Stimulated activated CD8-positive, alpha-beta memory T cell treated with anti-CD3 and anti-CD28 coated beads, Interleukin-12 subunit alpha, Interleukin-12 subunit beta, amount 100 ng/mL, for 4 hours (primary cell): ENCODE measurements around the gene SLC9A9.

ENCODE experiments used
- DNase-seq: peaks from one replicate; pipeline ENCODE4 v3.0.0-alpha.2; 2020; ENCODE audit warnings: low read depth

Gene SLC9A9

DNA sequence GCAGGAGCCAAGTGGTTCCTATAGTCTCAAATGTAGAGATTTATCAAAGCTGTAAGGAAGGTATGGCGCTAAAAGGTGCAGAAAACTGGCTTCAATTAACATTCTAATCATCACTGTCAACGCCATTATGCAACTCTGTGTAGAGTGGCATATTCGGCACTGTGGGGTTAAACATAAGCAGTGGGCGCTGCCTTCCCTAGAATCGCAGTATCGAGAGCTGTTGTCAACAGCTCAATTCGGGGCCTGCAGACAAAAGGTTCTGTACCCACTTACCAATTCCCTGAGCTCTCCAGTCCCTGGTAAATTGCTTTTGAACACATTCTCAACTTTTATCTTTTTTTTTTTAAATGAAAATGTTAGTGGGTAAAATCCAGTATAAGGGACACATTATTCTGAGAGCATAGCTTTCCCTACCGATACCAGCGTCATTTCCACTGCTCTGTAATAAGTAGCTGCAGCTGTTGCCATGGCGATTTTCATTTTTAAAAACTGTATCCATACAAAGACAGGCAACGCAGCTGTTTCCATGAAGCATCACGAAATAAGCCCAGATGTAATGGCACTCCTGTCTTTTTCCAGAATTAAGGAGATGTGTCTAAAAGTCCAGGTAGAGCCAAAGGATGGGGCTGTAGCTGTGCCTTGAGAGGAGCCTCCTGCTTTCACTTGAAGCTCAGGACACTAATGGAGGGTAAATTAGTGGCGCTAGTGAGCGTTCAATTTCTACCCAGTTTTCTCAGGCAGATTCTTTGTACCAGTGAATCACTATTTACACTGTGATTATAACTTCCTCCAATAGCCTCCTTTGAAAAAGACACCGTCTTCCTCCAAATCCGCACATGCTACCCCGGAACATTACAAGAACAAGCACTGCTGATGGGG lies 250.3 kb downstream of the SLC9A9 start:
- DNase-seq = no peak

DNA sequence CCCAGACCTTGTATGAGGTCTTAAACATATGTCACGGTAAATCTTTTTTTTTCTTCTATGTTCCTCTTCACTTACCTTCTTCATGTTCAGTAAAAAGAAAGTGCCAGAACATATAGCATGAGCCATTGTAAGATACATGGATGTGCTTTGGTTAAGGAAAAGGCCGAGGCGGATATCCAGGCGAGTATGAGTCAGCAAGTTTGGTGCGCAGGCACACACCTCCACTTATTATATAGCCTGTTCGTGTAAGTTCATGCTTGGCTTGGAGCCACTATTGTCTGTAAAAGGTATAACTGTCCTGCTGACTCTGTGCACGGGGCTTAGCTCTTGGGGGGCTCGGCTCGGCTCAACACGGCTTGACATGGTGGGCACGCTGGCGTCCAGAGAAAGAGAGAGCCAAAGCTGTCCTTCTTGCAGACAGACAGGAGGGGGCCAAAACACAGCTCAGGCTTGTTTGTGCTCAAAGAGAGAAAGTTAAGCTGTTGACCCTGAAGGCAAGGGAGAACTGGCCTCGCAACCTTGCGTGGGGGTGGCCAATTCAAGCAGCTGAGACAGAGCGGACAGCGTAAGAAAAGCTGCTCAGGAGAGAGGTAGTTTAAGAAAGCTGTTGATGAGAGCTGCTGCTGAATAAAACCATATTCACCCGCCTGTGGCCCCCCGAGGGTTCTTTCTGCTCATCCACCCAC lies 251.2 kb downstream of the SLC9A9 start:
- DNase-seq = no peak

DNA sequence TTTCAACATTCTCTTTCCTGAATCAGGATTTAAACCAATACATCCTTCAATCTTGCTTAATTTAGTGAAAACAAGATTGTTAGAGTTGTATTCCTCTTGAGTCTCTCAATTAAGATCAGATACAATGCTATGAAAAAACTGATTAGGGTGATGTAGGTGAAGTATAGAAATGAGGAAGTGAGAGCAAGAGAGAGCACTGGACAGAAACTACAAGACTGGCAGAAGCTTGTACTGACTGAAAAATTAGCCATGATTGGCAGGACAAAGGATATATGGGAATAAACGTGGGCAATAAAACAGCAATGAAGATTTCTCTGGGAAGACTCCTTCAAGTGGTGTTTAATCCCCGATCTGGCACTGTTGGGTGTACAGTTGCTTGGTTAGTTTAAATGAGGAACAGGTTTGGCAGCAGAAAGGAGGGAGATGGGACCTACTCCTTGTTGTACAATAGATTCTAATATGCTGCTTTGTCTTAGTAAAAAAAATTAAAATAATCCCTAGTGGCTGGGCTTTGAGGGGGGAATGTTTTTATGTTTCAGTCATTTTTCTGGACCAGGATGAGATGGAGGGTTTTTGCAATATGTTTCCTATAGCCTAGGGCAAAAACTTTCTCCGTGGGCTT lies 252.7 kb downstream of the SLC9A9 start:
- no peak for DNase-seq

DNA sequence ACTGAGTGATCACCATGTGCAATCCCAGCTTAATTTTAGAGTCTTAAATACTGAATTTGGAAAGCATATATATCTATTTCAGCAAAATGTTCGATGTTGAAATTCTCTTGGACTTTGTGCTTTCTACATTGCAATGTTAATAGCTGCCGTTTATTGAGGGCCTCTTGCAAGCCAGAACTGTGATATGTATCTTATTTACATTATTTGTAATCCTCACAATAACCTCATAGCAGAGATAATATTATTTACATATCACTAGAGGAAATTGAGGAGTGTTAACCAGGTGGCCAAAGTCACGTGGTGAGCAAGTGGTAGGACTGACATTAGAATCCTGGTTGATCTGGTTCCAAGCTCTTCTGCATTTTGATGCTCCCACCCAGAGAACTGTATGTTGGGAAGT lies 254.1 kb downstream of the SLC9A9 start:
- no peak for DNase-seq

DNA sequence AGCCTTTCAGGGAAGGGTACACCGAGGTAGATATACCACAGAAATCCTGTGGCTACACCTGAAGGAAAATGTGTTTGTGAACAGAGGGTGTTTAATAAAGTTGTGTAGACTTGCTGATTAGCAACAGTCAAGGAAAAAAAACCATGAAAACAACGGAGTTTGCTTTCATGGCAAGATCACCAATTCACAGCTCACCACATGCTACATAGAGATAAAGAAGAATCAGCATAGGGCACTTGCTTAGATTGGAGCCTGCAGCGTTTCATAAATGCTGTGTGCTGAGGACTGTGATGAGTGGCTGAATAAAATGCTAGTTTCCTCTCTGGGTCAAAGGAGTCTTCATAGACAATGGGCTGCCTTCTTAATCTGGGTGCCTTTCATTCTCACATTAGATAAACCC lies 257.6 kb downstream of the SLC9A9 start:
- no peak for DNase-seq

DNA sequence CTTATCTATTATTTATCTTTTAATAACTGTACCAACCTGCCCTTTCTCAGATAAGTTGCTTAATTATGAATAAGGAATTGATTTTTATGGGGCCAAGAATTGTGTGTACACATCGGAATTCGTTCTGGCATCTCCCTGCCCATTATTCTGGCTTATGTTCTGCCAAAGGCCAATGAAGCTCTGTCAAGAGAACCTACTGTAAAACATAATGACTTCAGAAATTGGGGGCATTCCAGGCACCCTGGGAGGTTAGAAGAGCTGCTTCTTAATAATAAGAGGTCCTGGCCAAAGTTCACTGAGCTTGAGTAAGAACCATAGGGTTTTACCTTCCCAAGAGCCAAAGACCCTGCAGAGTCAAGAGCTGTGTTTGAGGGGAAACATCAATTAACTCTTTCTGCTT lies 261.7 kb downstream of the SLC9A9 start:
- no peak for DNase-seq

DNA sequence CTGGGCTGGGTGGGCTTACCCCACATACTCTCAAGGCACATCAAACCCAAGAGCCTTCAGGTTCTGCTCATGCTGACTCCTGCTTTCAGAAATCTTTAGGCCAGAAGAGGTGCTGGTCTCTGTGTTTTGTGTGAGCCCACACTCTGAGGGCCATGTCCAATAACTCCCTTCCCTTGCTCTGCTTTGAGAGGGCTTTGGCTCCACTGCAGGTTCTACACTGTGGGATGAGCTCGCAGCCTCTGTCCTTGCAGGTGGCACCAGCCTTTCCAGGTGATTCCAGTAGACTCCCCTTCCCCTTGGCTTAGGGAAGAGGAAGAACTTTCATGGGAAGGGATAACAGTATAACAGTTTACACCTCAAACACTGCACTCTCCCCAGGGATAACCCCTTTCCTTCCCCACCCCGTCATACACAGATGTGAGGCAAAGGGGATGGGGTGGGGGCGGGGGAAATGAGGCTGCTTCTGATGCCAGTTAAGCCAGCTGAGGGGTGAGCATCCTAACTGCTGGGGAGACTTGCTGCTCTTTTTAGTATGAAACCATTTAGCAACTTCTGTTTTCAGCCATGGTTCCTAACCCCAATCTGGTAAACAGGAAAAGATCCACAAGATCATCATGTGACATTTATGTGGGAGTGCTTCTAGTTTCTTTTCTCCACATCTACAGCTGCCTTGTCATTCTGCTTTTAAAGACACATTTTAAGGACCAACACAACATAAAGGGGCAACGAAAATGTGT lies 262.4 kb downstream of the SLC9A9 start:
- no peak for DNase-seq

DNA sequence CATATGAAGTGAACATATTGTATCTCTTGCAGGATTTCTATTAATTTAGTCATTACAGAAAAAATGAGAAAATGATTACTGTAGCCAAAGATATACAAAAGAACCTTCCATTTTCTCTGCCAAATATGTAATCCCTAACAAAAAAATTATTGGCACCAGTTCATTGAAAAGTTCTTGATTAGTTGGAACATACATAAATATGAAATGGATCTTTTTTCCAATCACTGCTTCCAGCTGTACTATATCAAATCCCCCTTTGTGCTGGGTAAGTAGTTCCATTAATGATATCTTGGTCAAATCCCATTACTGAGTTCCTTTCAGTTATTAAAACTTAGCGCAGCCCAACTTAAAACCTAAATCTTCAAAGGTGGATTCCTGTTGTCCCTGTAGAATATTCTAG lies 263.8 kb downstream of the SLC9A9 start:
- DNase-seq = no peak

DNA sequence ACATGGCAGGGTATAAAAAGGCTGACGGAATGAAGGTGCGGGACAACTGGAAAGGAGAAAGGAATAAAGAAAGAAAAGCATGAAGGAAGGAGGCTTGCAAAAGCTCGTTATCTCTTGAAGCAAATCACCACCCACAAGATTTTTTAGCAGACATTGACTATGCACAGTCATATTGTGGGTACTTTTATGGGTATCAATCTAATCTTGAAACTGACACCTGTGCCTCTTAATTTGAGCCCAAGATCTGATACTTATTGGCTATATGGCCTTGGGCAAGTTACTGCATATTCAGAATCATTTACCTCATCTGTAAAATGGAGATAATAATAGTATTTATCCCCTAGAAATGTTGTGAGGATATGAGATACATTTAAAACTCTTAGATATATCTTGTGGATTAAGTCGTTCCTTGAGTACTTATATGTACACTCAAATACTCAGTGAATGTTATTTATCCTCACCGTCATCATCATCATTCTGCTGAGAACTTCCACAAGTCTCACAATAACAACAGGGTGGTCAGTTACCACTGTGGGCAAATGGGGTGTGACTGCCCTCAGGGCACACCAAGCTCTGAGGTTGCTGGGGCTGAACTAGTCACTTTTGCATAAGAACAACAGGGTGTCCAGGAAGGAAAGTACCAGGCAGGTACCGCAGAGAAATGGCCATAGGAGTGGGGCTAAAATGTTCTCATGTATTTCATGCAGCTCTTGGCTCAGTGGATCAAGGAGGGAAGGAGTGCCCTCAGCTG lies 266.1 kb downstream of the SLC9A9 start:
- no peak for DNase-seq

DNA sequence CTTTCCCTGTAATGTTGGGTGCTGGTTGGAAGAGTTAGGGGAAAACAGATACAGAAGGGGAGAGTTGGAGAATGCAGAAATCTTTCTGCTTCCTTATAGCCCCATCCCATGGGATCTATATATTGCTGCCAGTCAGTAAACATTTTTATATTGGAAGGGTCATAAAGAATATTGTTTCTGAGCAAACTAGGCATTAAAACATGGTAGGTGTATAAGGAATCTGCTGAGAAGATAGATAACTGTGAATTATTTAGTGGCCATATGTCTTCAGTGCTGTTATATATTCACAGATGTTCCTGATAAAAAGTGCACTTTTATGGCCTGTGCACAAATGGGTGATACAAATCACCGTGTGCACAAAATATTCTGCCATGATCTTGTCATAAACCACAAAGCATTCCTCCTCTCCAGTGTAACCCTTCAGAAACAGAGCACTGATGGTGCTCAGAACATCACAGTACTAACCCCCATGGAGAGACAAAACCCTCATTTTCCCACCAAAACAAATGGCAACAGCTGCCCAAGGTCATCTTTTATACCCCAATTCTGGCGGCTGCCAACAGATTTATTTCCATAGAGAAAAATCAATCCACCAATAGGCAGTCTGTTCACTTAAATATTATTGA lies 269.3 kb downstream of the SLC9A9 start:
- no peak for DNase-seq

DNA sequence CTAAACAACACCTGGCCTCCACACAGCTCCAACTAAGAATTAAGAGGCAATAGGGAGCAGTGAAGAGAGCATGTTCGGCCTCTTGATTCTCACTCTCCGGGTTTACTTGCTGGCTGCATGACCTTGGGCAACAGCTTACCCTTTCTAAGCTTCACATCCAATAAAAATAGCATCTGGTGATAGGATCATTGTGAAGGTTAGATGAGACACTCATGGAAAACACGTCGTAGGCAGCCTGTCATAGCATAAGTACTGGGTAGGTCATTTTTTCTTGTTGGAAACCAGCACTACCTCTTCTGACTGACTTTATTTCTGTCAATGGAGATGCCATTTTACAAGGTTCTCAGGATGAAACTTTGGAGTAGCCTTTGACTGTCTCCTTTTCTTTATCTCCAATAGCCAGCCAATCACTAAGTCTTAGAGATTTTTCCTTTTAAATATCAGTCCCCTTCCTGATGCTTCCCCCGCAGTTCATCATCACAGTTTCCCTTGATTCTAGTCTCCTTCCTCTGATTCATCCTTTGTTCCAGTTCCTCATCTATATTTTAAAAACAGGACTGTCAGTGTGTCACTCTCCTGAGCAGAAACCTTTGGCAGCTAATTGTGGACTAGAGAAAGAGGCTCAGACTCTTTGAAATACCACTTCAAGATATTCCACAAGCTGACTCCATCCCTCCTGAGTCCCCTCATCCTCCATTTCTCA lies 271.5 kb downstream of the SLC9A9 start:
- no peak for DNase-seq

DNA sequence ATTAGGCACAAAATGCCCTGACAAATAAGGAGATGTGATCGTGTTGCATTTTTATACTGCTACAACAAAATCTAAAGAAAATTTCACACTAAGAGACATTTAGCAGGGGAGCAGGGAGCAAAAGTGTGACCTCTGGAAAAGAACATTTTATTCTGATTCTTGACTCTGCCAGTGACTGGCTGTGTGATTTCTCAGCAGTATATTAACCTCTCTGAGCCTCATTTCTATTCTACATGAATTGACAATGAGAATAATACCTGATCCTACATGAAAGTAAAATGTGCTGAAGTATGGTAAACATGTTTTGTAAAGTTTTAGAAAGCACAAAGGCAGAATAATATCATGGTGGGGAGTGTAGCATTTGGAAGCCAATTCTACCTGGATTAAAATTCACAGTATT lies 273.3 kb downstream of the SLC9A9 start:
- DNase-seq = no peak

DNA sequence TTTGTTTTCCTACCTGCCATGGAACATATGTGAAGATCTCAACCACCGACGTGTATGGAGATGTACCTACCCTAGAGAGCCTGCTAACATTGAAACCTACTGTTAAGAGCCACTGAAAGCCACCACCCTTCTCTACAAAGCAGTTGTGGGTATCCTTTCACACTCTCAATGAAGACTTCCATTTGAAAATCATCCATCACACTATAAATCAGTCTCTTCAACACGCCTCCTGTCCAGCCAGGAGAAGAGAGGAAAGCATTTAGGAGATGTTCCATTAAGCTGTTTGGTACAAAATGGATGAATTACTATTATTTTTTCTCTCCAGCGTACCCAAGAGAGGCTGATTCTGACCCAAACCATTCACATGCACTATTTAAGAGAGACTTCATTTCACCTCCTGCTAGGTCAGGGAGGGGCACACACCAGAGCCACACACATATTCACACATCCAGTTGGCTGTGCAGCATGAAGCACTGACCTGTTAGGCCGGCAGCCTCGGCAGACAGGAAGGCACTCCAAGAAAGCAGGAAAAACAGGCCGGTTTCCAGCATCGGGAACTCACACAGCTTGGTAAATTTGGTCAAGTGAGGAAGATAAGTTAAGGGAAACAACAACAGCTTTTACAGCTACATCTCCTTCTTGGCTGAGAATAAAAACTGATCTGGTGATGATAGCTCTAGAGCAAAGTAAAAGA lies 274.5 kb downstream of the SLC9A9 start:
- DNase-seq = no peak

DNA sequence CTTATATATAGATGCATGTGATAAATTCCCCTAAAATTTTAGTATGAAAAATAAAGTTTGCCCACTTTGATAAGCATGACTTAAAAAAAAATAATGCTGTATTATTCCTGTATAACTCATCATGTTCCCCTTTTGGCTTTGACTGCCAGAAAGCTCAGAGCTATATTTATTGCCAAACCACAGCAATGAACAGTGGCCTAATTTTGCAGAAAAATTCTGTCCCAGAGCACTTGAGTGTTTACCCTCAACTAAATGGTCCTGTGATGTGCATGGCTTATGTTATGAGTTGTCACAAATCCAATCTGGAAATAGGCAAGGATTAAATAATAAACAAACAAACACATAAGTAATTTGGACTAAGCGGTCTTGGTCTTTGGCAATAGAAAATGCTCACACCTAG lies 276.7 kb downstream of the SLC9A9 start:
- no peak for DNase-seq

DNA sequence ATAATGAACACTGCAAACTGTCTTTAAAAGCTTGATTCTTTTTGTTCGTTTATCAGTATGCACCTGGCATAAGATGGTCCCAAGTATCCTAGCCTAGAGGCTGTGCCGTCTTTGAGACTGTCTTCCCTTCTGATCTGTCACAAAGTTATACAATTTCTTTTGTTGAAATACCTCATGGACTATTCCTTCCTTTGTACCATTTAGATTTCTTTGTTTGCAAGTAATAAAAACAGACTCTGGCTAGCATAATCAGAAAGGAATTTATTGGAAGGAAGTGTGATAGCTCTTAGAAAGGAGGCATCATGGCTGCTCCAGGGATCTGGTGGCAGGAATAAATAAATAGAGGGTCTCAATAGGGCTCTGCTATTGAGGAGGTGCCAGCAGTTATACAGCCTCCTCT lies 280.4 kb downstream of the SLC9A9 start:
- no peak for DNase-seq

DNA sequence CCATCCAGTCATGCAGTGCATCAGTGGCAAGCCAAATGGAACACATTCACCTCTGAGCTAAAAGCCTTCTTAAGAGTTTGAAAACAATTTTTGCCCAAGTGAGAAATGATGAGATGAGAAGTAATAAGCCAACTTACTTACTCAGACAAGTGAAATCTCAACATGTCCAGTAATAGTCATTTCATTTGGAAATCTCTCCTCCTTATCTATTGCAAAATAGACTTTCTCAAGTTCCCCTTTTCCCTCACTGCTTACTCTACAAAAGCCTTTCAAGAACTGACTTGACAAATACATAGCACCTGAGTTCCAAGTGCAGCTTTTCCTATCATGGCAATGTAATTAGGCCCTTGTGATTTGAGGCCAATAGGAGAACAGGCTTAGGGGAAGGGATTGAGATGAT lies 282.3 kb downstream of the SLC9A9 start:
- no peak for DNase-seq

DNA sequence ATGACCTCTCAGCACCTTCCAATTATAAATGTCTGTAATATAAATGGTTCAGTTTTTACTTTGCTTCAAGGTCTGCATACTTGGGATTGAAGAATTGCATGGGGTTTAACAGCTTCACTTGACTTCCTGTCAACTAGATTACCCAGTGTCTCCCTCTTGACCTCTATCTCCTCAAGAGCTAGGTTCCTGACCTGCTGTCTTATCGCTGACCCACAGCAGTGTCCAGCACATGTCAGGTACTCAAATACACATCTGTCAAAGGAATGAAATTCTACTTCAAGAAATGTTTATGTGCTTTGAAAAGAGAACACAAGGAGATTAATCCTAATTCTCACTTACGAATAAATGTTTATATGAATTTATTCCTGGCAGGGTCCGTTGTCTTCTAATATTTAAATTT lies 284.5 kb downstream of the SLC9A9 start:
- DNase-seq = no peak

DNA sequence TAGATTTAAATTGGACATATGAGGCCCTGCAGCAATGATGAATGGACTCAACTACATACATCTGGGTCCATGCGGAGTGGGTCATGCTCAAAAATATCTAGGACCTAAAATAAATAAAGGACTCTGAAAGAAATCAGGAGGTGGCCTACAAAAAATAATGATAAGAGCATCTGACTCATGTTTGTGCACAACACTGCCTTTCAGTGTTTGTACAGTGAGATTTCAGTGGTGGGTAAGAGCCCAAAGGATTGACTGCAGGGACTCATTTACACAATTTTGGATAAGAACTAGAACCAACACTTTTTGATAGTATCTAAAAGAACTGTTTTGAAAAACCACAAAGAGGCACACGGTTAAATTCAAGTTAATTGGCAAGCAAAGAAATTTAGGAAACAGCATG lies 285.5 kb downstream of the SLC9A9 start:
- DNase-seq = no peak

DNA sequence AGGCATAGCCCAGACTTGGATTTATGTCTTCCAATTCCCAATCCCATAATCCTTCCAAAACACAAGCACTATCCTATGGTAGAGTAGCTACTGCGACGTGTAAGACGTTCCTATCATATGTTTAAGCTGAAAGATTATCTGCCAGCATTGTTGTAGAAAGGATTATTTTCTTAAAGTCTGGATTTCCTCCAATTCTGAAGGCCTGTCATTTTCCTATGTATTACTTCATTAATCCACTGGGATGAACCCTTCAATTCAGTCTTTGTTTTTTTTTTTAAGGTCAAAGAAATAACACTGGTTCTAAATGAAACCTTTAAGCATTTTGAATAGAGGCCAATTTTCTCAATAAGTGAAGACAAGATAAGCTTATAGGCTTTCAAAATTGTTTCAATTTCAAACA lies 289.0 kb downstream of the SLC9A9 start:
- no peak for DNase-seq

DNA sequence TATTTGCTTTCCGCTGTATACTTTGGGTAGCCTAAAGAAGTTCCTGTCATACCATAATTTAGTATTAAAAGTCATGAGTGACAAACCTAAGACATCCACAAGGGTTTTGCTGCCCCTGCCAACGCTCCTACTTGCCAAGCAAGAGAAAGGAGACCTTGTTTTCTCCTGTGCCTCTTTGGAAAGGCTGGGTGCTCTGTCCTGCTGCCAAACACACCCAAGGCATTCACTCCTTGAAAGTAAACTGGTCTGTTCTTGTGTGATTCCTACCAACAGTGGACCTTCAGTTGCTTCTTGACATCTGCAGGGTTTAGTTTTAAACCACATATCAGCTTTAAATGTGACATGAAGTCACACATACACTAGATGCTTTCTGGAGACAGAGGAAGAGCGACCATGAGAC lies 295.4 kb downstream of the SLC9A9 start:
- DNase-seq = no peak
